Subcutaneous adipose tissue (tissue), 4 donors: ENCODE measurements around the gene OLFM1. TPM values are rescaled to one million over a fixed set of nuclear protein-coding genes. Genes with fewer than 3 reads are reported as not detected.

ENCODE experiments used
- CTCF ChIP-seq: fragments of 450-650 bp; IDR thresholded peaks from one replicate; pipeline ENCODE4 v1.5.1; 2016; ENCODE audit warnings: low read depth, mild to moderate bottlenecking, control low read depth, antibody characterized with exemption, moderate library complexity
- total RNA-seq, 4 donors: library from RNA; depleted of rRNA; stranded (reverse); fragments of >200 nt; gene quantifications; one replicate each; pipeline ENCODE4 v1.1.0, GENCODE V29; 2016

The OLFM1 gene
- total RNA-seq, 4 donors from 2014 or later: 10.9 to 25.6 (median 22.8) TPM

GRCh38 chr9:135107581-135108235 is 20.2 kb downstream of the OLFM1 start:
- TF ChIP-seq CTCF: no peak

- no peak for TF ChIP-seq CTCF
Measured at GRCh38 chr9:135108831-135109510, 21.5 kb downstream of the OLFM1 start.

DNA sequence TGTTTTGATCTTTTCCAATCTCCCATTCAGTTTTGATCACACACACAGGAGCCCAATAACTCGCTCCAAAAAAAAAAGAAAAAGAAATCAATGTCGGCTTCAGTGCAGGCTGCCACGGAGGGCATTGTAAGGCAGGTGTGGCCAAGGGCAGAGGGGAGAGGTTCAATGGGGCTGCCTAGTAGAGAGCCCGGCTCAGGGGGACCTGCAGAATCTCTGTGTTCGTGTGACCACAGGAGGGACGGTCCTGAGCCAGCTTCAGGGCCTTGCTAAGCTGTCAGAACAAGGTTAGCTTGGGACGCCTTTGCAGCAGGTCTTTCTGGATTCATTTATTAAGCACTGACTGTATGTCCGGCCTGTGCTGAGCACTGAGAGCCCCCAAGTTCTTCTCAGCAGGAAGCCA is 22.2 kb downstream of the OLFM1 start:
- no peak for TF ChIP-seq CTCF

- TF ChIP-seq CTCF: no peak
Measured at GRCh38 chr9:135110416-135110815, 22.9 kb downstream of the OLFM1 start.

- TF ChIP-seq CTCF: no peak
Measured at GRCh38 chr9:135116371-135116770, 28.9 kb downstream of the OLFM1 start.

DNA sequence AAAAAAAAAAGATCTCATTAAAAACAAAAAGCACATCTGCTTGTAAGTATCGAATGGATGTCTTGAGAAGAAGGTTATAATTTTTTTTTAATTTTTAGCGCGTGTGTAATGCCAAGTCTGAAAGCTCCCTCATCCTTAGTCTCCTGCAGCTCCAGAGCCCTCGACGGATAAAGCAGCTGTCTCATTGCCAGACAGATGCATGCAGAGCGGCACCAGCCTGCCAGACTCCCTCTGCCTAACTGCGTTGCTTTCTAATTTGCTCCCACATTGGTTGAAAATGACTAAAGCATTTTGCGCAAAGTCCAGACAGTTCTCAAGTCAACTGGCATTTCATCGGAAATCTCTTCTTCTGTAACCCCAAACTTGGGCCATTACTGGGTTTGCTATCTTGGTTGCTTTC is 29.4 kb downstream of the OLFM1 start:
- no peak for TF ChIP-seq CTCF

DNA sequence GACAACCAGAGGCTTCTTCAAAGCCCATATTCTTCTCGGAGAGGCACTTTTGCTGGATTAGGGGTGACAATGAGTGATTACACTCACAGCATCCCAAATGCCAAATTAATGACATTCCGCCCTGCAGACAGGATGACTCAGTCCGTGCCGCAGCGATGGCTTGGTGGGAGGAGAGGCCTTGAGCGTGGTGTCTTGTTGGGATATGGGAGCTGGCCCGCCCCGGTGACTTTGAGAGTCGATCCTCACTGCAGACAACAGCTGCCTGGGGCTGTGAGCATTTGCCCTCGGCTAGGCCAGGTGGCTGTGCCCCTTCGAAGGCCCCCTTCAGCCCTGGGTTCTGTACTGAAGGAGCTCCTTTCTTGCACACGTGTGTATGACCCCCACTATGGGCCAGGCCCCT is 29.8 kb downstream of the OLFM1 start:
- no peak for TF ChIP-seq CTCF
